ENCODE measurements around the gene KLK4.

DNA sequence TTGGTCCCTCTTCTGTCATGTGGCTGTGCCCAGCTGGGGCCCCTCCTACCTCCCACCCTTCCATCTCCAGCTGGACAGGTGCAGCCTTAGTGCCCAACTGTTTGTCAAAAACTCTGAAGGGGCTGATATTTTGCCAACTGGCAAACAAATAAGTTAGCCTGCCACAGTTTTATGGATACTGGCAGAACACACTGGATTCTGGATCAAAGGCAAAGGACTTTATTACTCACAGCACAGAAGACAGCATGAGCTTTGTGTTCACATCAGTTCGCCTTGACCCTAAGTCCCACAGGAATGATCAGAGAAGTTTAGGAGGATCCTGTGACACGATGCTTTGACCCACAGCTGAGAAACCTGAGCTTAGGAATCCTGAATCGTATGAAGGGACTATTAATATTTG, 21.6 kb downstream of the KLK4 start:
- TF ChIP-seq CTCF (IDR thresholded peaks at IDR 0.05) (no peak), POLR2A (IDR thresholded peaks at IDR 0.05) (no peak)
